Stomach smooth muscle (tissue), 2 donors: ENCODE results near the gene NEURL1.

ENCODE experiments used
- H3K27ac ChIP-seq: one replicate; pipeline ENCODE4 v1.7.0; 2013; ENCODE audit warnings: mild to moderate bottlenecking, low read length, inconsistent platforms
- H3K27me3 ChIP-seq, 2 donors: one replicate each; pipeline ENCODE4 v1.7.0; 2013; ENCODE audit warnings: low read length in 2 of 2; ENCODE audit not compliant: insufficient read depth in 2 of 2, control insufficient read depth in 1 of 2
- H3K36me3 ChIP-seq, 2 donors: one replicate each; pipeline ENCODE4 v1.7.0; 2013; ENCODE audit warnings: low read length in 2 of 2; ENCODE audit not compliant: control insufficient read depth in 2 of 2, insufficient read depth in 2 of 2
- H3K4me1 ChIP-seq: one replicate; pipeline ENCODE4 v1.7.0; 2013; ENCODE audit warnings: low read length; ENCODE audit not compliant: control insufficient read depth, insufficient read depth
- H3K4me3 ChIP-seq, 2 donors: one replicate each; pipeline ENCODE4 v1.7.0; 2013; ENCODE audit warnings: low read length in 2 of 2
- H3K9ac ChIP-seq, 2 donors: one replicate each; pipeline ENCODE4 v1.7.0; 2013; ENCODE audit warnings: low read length in 2 of 2, mild to moderate bottlenecking in 1 of 2
- H3K9me3 ChIP-seq, 2 donors: one replicate each; pipeline ENCODE4 v1.7.0; 2013; ENCODE audit warnings: low read length in 2 of 2; ENCODE audit not compliant: control insufficient read depth in 2 of 2
- donor health status: healthy.
- donor health status: Pancreatic carcinoma.

Gene NEURL1

GRCh38 chr10:103507235-103508191 is 14.0 kb downstream of the NEURL1 start:
- H3K36me3 ChIP-seq, result no peaks in the 10 kb centered on the region
- peaks cover 2% of the 10 kb centered on the region for H3K4me1 ChIP-seq
- H3K27ac ChIP-seq, result no peak overlapping the region
- no peak overlapping the region for H3K9ac ChIP-seq
- H3K4me3 ChIP-seq, result no peak overlapping the region
- peaks cover 6 to 10% of the 10 kb centered on the region in 2 donors for H3K27me3 ChIP-seq
- H3K9me3 ChIP-seq, result no peaks in the 10 kb centered on the region

GRCh38 chr10:103510046-103510685 is 16.7 kb downstream of the NEURL1 start:
- Histone ChIP-seq H3K4me3 (no peak overlapping the region), H3K9ac (no peak overlapping the region), H3K36me3 (no peaks in the 10 kb centered on the region), H3K27ac (no peak overlapping the region), H3K4me1 (peaks cover 19% of the 10 kb centered on the region), H3K9me3 (no peaks in the 10 kb centered on the region), H3K27me3 (peaks cover 6 to 10% of the 10 kb centered on the region in 2 donors)

DNA sequence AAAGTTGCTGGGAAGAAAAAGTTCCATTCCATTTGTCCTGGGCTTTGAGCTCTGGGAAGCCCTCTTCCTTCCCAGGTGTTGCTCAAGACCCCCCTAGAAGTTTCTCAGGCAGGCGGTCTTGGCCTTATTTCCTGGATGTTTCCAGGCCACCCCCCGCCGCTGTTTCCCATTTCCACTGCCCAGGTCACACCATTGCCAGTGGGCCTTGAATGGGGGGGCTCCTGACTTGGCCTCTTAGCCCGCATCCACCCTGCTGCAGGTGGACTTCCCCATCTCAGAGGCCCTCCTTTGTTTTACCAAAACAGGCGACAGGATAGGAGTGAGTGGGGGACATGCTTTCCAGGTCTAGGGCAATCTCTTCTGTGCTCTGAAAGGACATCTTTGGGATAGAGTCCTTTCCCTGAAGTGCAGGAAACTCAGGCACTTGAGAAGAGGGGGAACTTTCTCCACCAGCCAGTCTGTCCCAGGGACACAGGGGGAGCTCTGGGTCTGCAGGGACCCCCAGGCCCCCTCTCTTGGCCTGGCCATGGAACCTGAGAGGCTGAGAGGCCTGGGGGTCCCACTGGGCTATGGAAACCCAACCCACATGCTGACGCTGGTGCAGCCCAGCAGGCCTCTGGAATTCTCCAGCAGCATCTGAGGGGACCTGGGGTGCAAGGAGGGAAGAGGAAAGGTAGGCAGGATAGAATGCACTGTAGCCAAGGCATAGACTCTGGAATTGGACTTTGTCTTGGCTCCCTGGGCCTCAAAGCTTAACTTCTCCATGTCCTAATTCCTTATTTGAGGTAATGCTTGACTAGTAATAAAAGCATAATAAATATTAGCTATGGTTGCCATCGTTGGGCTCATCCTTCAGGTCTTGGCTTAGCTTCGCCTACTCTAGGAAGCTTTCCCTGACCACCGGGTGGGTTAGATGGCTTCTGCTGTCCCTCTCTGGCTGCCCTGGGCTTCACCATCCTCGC is 17.6 kb downstream of the NEURL1 start:
- Histone ChIP-seq H3K9me3 (no peaks in the 10 kb centered on the region), H3K9ac (no peak overlapping the region), H3K4me3 (no peak overlapping the region), H3K36me3 (no peaks in the 10 kb centered on the region), H3K27me3 (peaks cover 6 to 9% of the 10 kb centered on the region in 2 donors), H3K27ac (no peak overlapping the region), H3K4me1 (peaks cover 22% of the 10 kb centered on the region)

DNA sequence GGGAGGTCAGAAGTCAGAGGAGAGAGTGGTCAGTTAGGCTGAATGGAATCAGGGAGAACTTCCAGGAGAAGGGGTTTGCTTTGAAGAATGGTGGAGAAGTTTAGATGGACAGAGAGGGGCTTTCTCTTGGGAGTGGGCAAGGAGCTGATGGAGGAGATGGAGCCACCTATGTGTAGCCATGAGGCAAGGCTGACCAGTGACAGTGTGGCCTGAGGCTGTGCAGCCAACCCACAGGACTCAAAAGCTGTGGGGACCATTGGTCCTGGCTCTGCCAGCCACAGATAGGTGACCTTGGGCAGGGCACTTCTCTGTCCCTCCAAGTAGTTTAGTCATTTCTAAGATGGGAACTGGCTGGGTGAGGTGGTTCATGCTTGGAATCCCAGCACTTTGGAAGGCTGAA is 18.7 kb downstream of the NEURL1 start:
- no peak overlapping the region for H3K4me3 ChIP-seq
- no peak overlapping the region for H3K9ac ChIP-seq
- no peak overlapping the region for H3K27ac ChIP-seq
- no peaks in the 10 kb centered on the region for H3K36me3 ChIP-seq
- peaks cover 22% of the 10 kb centered on the region for H3K4me1 ChIP-seq
- H3K9me3 ChIP-seq, result no peaks in the 10 kb centered on the region
- peaks cover 2 to 4% of the 10 kb centered on the region in 2 donors for H3K27me3 ChIP-seq

GRCh38 chr10:103512591-103513379 is 19.3 kb downstream of the NEURL1 start:
- Histone ChIP-seq H3K27me3 (peaks cover 0 to 2% of the 10 kb centered on the region in 2 donors), H3K4me3 (no peak overlapping the region), H3K36me3 (no peaks in the 10 kb centered on the region), H3K27ac (no peak overlapping the region), H3K9ac (peak overlapping the region in 1 of 2 donors; percentile 29), H3K4me1 (peaks cover 22% of the 10 kb centered on the region), H3K9me3 (no peaks in the 10 kb centered on the region)

DNA sequence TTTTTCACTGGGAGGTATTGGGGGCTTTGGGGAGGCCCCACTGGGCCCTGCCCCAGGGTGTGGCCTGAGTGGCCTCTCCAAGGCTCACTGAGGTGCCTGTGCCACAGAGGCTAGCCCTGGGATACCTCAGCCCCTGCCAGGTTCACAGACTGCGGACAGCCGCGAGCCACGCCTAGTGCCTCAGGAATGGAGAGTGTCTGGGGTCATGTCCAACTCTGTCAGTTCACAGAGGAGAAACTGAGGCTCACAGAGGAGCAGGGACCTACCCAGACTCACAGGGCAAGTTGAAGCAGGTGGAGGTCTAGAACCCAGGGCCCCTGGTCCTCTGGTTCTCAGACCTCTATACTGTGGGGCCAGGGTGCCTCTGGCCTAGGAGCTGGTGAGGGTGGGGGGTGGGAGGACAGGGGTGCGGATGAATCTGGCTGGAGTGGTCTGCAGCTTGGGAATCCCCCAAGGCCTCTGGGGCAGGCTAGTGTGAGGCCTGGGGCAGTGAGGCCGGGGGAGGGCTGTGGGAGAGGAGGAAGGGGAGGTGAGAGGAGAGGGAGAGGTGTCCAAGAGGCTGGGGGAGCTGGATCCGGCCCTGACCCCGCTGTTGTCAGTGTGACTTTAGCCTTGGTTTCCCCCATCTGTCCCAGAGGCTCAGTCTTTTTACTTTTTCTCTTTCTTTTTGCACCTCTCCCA is 20.0 kb downstream of the NEURL1 start:
- Histone ChIP-seq H3K27ac (no peak overlapping the region), H3K9ac (peak overlapping the region in 1 of 2 donors; percentile 29), H3K9me3 (no peaks in the 10 kb centered on the region), H3K27me3 (peaks cover 0 to 1% of the 10 kb centered on the region in 2 donors), H3K4me1 (peaks cover 22% of the 10 kb centered on the region), H3K36me3 (no peaks in the 10 kb centered on the region), H3K4me3 (no peak overlapping the region)

- H3K9ac ChIP-seq, result no peak overlapping the region
- H3K27me3 ChIP-seq, result no peaks in the 10 kb centered on the region
- no peak overlapping the region for H3K4me3 ChIP-seq
- no peaks in the 10 kb centered on the region for H3K9me3 ChIP-seq
- H3K27ac ChIP-seq, result no peak overlapping the region
- no peaks in the 10 kb centered on the region for H3K36me3 ChIP-seq
- peaks cover 22% of the 10 kb centered on the region for H3K4me1 ChIP-seq
Measured at GRCh38 chr10:103514244-103514643, 20.7 kb downstream of the NEURL1 start.

- Histone ChIP-seq H3K4me1 (peaks cover 19% of the 10 kb centered on the region), H3K27ac (no peak overlapping the region)
Measured at GRCh38 chr10:103517234-103518085, 24.0 kb downstream of the NEURL1 start.

DNA sequence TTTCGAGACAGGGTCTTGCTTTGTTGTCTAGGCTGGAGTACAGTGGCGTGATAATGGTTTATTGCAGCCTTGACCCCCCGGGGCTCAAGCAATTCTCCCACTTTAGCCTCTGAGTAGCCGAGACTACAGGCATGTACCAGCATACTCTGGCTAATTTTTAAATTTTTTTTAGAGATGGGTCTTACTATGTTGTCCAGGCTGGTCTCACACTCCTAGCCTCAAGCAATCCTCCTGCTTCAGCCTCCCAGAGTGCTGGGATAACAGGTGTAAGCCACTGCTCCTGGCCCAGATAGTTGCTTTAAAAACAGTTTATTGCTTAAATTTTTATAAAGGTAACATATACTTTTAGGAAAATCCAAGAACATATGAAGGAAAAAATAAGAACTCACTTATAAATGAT is 26.3 kb downstream of the NEURL1 start:
- H3K9ac ChIP-seq, result no peak overlapping the region
- peaks cover 4% of the 10 kb centered on the region for H3K4me1 ChIP-seq
- H3K9me3 ChIP-seq, result no peaks in the 10 kb centered on the region
- H3K27me3 ChIP-seq, result no peaks in the 10 kb centered on the region
- H3K4me3 ChIP-seq, result no peak overlapping the region
- no peaks in the 10 kb centered on the region for H3K36me3 ChIP-seq
- H3K27ac ChIP-seq, result no peak overlapping the region

More at GRCh38 chr10:103517234-103518085, 24.0 kb downstream of the NEURL1 start:
- Histone ChIP-seq H3K27me3 (no peaks in the 10 kb centered on the region), H3K4me3 (no peak overlapping the region), H3K36me3 (no peaks in the 10 kb centered on the region), H3K9me3 (no peaks in the 10 kb centered on the region), H3K9ac (no peak overlapping the region)
